WI38 (cell line): ENCODE results near the gene FBXW7.
"Not testable (repeated sequence)": the region's sequence is repeated elsewhere in the genome, so short reads cannot be mapped to it uniquely, and the experiment has no call there.

Experiments used
- H3K4me3 ChIP-seq: 2 replicates; pipeline ENCODE4 v1.5.1; 2011; ENCODE audit warnings: low read depth, mild to moderate bottlenecking, control low read depth, low read length
- CTCF ChIP-seq: IDR thresholded peaks from 2 replicates; pipeline ENCODE4 v1.5.1; 2012; ENCODE audit warnings: low read depth, mild to moderate bottlenecking, control low read depth, low read length

Gene FBXW7

DNA sequence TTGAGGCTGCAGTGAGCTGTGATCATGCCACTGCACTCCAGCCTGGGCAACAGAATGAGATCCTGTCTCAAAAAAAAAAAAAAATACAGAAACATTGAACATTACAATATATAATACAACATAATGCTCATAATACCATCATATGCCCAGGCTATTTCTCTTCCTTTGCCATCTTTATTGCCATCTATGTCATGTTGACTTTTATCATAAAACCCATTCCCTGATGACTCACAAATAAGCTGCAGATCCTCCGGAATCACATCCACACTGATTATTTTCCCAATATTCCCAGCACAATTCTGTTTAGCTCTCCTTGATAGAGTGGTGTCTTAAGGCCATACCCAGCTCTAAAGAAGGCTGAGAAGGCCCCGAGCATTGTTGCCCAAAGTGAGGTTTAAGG lies 9.2 kb upstream of the FBXW7 start:
- TF ChIP-seq CTCF, result no peak
- no peak overlapping the region for H3K4me3 ChIP-seq

DNA sequence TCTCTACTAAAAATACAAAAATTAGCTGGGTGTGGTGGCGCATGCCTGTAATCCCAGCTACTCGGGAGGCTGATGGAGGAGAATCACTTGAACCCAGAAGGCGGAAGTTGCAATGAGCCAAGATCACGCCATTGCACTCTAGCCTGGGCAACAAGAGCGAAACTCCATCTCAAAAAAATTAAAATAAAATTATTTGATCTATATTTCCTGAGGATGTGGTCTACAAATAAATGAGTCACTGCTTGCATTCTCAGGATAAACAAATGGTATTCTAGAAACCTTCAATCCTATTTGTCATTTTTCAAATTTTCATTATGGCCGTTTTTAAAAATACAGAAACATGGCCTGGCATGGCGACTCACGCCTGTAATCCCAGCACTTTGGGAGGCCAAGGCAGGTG lies 8.6 kb upstream of the FBXW7 start:
- H3K4me3 ChIP-seq, result not testable (repeated sequence)

- H3K4me3 ChIP-seq, result no peak overlapping the region
- TF ChIP-seq CTCF, result no peak
Measured at GRCh38 chr4:152540941-152541340, 5.0 kb upstream of the FBXW7 start.

DNA sequence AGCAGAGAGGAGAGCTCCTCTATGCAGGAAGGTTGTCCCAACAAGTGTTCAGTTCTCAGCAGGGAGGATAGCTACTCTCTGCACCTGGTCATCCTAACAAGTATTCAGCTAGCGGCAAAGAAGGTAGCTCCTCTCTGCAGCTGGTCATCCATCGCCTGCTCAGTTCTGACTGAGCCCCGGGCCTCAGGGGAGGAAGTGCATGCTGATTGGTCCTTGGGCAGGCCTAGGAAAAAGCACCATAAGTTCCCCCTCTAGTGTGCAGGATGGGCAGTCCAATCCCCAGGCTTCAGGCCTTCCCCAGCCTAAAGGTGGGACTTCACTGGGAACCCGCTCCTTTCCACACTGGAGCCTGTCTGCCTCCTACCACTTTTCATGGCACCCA lies 4.4 kb upstream of the FBXW7 start:
- TF ChIP-seq CTCF, result no peak
- no peak overlapping the region for H3K4me3 ChIP-seq

DNA sequence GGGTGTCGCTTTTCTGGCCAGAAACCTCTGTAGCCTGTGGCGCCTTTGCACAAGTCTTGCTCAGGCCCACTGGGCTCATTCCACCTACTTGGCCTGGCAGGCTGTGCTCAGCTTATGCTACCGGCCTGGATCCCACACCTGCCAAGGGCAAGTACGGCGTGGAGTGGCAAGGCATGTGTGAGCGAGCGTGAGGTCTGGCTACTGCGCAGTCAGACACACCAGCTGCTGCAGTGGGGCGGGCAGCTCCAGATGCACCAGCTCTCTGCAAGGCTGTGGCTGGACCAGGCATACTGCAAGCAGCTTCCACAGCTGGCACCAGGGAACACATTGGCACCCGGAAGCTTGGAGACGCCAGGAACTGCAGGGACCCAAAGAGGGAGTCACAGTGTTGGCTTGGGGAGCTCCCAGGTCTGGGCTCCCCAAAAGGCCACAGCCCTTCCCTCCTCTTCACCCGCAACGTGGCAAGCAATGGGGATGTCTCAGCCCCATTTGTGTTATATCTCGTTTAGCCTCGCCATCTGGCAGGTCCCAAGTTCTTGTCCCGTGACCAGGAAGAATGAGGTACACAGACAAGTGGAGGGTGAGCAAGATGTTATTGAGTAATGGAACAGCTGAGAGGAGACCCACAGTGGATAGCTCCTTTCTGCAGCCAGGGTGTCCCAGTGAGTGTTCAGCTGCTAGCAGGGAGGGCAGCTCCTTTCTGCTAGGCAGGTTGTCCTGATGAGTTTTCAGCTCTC lies 3.8 kb upstream of the FBXW7 start:
- no peak for TF ChIP-seq CTCF
- H3K4me3 ChIP-seq, result no peak overlapping the region

DNA sequence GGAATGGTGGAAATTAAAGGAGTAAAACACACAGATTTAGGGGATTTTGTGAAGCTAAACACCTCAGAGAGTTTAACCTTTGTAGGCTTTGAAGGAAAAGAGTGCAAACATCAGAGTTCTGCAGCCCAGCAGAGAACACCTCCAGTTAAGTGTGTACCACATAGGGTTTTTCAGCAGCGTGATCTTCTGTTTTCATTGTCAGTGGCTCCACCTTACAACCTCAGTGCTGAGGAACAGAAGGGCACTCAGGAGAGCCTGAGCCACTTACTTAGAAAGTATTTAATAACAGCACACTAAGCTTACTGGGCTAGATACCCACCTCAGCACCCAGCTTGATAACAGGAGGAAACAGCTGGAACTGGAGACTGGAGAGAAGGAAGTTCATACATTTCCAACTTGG lies 2.0 kb upstream of the FBXW7 start:
- TF ChIP-seq CTCF, result no peak

GRCh38 chr4:152536545-152537182 lies 772 bp upstream of the FBXW7 start:
- no peak for TF ChIP-seq CTCF

More for the DNA sequence above, 2.0 kb upstream of the FBXW7 start:
- H3K4me3 ChIP-seq, result no peak overlapping the region

DNA sequence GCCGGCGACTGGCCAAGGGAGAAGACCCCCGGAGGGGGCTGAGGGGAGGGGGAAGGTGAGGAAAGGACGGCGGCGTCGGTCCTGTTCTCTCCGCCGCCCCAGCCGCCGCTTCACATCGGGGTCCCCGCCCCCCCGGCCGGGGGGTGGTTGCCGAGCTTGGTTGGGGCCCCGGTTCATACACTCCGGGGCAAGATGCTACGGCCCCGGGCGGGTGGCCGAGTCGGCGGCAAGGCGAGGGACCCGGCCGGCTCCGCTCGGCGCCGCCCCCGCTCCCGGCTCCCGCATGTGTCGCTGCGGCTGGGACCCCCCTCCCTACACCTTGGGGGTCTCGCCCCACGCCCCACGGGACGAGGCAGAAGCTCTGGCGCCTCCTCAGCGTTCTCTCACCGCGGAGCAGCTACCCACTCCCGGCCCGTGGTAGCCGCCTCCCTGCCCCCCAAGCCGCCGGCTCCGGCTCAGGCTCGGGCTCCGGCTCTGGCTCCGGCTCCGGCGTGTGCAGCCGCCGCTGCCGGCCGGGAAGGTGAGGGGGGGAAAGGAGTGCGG lies 461 bp downstream of the FBXW7 start:
- H3K4me3 ChIP-seq, result peak overlapping the region; percentile 69

More at GRCh38 chr4:152536545-152537182, 772 bp upstream of the FBXW7 start:
- peak overlapping the region; percentile 69 for H3K4me3 ChIP-seq

More for the DNA sequence above, 461 bp downstream of the FBXW7 start:
- TF ChIP-seq CTCF, result no peak
